Measurements from ENCODE around the gene LRRC52. TPM values are rescaled to one million over a fixed set of nuclear protein-coding genes. Genes with fewer than 3 reads are reported as not detected.

The LRRC52 gene
- total RNA-seq, 1 experiment from 2014 or later, result not detected

GRCh38 chr1:165542647-165543046 is 1.2 kb upstream of the LRRC52 start:
- no peak for DNase-seq
- Histone ChIP-seq H4K20me1 (ENCODE audit: insufficient read depth, low read depth, low read length) (no peaks in the 10 kb centered on the region), H3K27ac (ENCODE audit: low read length) (no peak overlapping the region), H3K9me2 (replicated peaks; ENCODE audit: insufficient read depth, low read length) (no peaks in the 10 kb centered on the region), H3K4me2 (ENCODE audit: low read depth, low read length, poor library complexity, severe bottlenecking) (no peak overlapping the region), H3K4me1 (ENCODE audit: low read length) (no peaks in the 10 kb centered on the region), H3K4me3 (ENCODE audit: low read length) (no peak overlapping the region), H3K27me3 (ENCODE audit: low read length) (no peaks in the 10 kb centered on the region), H3K9ac (ENCODE audit: low read length) (no peak overlapping the region), H3K79me2 (ENCODE audit: low read length) (no peaks in the 10 kb centered on the region), H3K9me3 (ENCODE audit: low read length) (no peaks in the 10 kb centered on the region), H2AFZ (ENCODE audit: low read length) (no peak overlapping the region), H3K36me3 (ENCODE audit: insufficient read depth, low read length) (no peaks in the 10 kb centered on the region)

GRCh38 chr1:165544996-165545395 is 1.2 kb downstream of the LRRC52 start:
- no peak for DNase-seq
- Histone ChIP-seq H4K20me1 (ENCODE audit: insufficient read depth, low read depth, low read length) (no peaks in the 10 kb centered on the region), H3K27ac (ENCODE audit: low read length) (no peak overlapping the region), H3K9me3 (ENCODE audit: low read length) (no peaks in the 10 kb centered on the region), H3K9ac (ENCODE audit: low read length) (no peak overlapping the region), H3K36me3 (ENCODE audit: insufficient read depth, low read length) (no peaks in the 10 kb centered on the region), H3K27me3 (ENCODE audit: low read length) (no peaks in the 10 kb centered on the region), H3K4me1 (ENCODE audit: low read length) (no peaks in the 10 kb centered on the region), H3K79me2 (ENCODE audit: low read length) (no peaks in the 10 kb centered on the region), H3K9me2 (replicated peaks; ENCODE audit: insufficient read depth, low read length) (no peaks in the 10 kb centered on the region), H2AFZ (ENCODE audit: low read length) (no peak overlapping the region), H3K4me3 (ENCODE audit: low read length) (no peak overlapping the region), H3K4me2 (ENCODE audit: low read depth, low read length, poor library complexity, severe bottlenecking) (no peak overlapping the region)

- H3K4me3 ChIP-seq (ENCODE audit: low read length), result no peak overlapping the region
- no peak overlapping the region for H3K27ac ChIP-seq (ENCODE audit: low read length)
- no peaks in the 10 kb centered on the region for H3K9me2 ChIP-seq (replicated peaks; ENCODE audit: insufficient read depth, low read length)
- no peak overlapping the region for H2AFZ ChIP-seq (ENCODE audit: low read length)
- H3K36me3 ChIP-seq (ENCODE audit: insufficient read depth, low read length), result no peaks in the 10 kb centered on the region
- H3K9ac ChIP-seq (ENCODE audit: low read length), result no peak overlapping the region
- H3K4me1 ChIP-seq (ENCODE audit: low read length), result no peaks in the 10 kb centered on the region
- no peaks in the 10 kb centered on the region for H3K27me3 ChIP-seq (ENCODE audit: low read length)
- H3K4me2 ChIP-seq (ENCODE audit: low read depth, low read length, poor library complexity, severe bottlenecking), result no peak overlapping the region
- no peaks in the 10 kb centered on the region for H4K20me1 ChIP-seq (ENCODE audit: insufficient read depth, low read depth, low read length)
- no peaks in the 10 kb centered on the region for H3K9me3 ChIP-seq (ENCODE audit: low read length)
- no peak for DNase-seq
- H3K79me2 ChIP-seq (ENCODE audit: low read length), result no peaks in the 10 kb centered on the region
Measured at GRCh38 chr1:165545974-165546373, 2.2 kb downstream of the LRRC52 start.

- no peak overlapping the region for H3K4me3 ChIP-seq (ENCODE audit: low read length)
- no peaks in the 10 kb centered on the region for H3K36me3 ChIP-seq (ENCODE audit: insufficient read depth, low read length)
- H3K4me1 ChIP-seq (ENCODE audit: low read length), result no peaks in the 10 kb centered on the region
- H4K20me1 ChIP-seq (ENCODE audit: insufficient read depth, low read depth, low read length), result no peaks in the 10 kb centered on the region
- no peak overlapping the region for H3K4me2 ChIP-seq (ENCODE audit: low read depth, low read length, poor library complexity, severe bottlenecking)
- no peaks in the 10 kb centered on the region for H3K9me3 ChIP-seq (ENCODE audit: low read length)
- DNase-seq, result no peak
- H3K79me2 ChIP-seq (ENCODE audit: low read length), result no peaks in the 10 kb centered on the region
- H3K27me3 ChIP-seq (ENCODE audit: low read length), result no peaks in the 10 kb centered on the region
- no peak overlapping the region for H2AFZ ChIP-seq (ENCODE audit: low read length)
- no peaks in the 10 kb centered on the region for H3K9me2 ChIP-seq (replicated peaks; ENCODE audit: insufficient read depth, low read length)
- H3K9ac ChIP-seq (ENCODE audit: low read length), result no peak overlapping the region
- H3K27ac ChIP-seq (ENCODE audit: low read length), result no peak overlapping the region
Measured at GRCh38 chr1:165549973-165550372, 6.2 kb downstream of the LRRC52 start.

GRCh38 chr1:165551469-165551868 is 7.7 kb downstream of the LRRC52 start:
- H3K9me2 ChIP-seq (replicated peaks; ENCODE audit: insufficient read depth, low read length), result no peaks in the 10 kb centered on the region
- no peak overlapping the region for H3K4me2 ChIP-seq (ENCODE audit: low read depth, low read length, poor library complexity, severe bottlenecking)
- H3K4me1 ChIP-seq (ENCODE audit: low read length), result no peaks in the 10 kb centered on the region
- H4K20me1 ChIP-seq (ENCODE audit: insufficient read depth, low read depth, low read length), result no peaks in the 10 kb centered on the region
- H3K27me3 ChIP-seq (ENCODE audit: low read length), result no peaks in the 10 kb centered on the region
- no peak overlapping the region for H3K9ac ChIP-seq (ENCODE audit: low read length)
- no peak for DNase-seq
- no peak overlapping the region for H2AFZ ChIP-seq (ENCODE audit: low read length)
- no peak overlapping the region for H3K27ac ChIP-seq (ENCODE audit: low read length)
- H3K4me3 ChIP-seq (ENCODE audit: low read length), result no peak overlapping the region
- no peaks in the 10 kb centered on the region for H3K36me3 ChIP-seq (ENCODE audit: insufficient read depth, low read length)
- H3K9me3 ChIP-seq (ENCODE audit: low read length), result no peaks in the 10 kb centered on the region
- no peaks in the 10 kb centered on the region for H3K79me2 ChIP-seq (ENCODE audit: low read length)

- no peaks in the 10 kb centered on the region for H4K20me1 ChIP-seq (ENCODE audit: insufficient read depth, low read depth, low read length)
- no peak overlapping the region for H3K27ac ChIP-seq (ENCODE audit: low read length)
- no peaks in the 10 kb centered on the region for H3K9me2 ChIP-seq (replicated peaks; ENCODE audit: insufficient read depth, low read length)
- no peaks in the 10 kb centered on the region for H3K36me3 ChIP-seq (ENCODE audit: insufficient read depth, low read length)
- H2AFZ ChIP-seq (ENCODE audit: low read length), result no peak overlapping the region
- no peak overlapping the region for H3K4me2 ChIP-seq (ENCODE audit: low read depth, low read length, poor library complexity, severe bottlenecking)
- H3K4me1 ChIP-seq (ENCODE audit: low read length), result no peaks in the 10 kb centered on the region
- H3K27me3 ChIP-seq (ENCODE audit: low read length), result peaks cover 2% of the 10 kb centered on the region; the same call in 1 of the 2 replicates
- no peaks in the 10 kb centered on the region for H3K9me3 ChIP-seq (ENCODE audit: low read length)
- H3K4me3 ChIP-seq (ENCODE audit: low read length), result no peak overlapping the region
- no peaks in the 10 kb centered on the region for H3K79me2 ChIP-seq (ENCODE audit: low read length)
- no peak for DNase-seq
- H3K9ac ChIP-seq (ENCODE audit: low read length), result no peak overlapping the region
Measured at GRCh38 chr1:165560883-165561656, 17.3 kb downstream of the LRRC52 start.

- Histone ChIP-seq H3K4me2 (ENCODE audit: low read depth, low read length, poor library complexity, severe bottlenecking) (no peak overlapping the region), H4K20me1 (ENCODE audit: insufficient read depth, low read depth, low read length) (no peaks in the 10 kb centered on the region), H3K27me3 (ENCODE audit: low read length) (peaks cover 2% of the 10 kb centered on the region; the same call in 1 of the 2 replicates), H3K36me3 (ENCODE audit: insufficient read depth, low read length) (no peaks in the 10 kb centered on the region), H3K79me2 (ENCODE audit: low read length) (no peaks in the 10 kb centered on the region), H3K9me3 (ENCODE audit: low read length) (no peaks in the 10 kb centered on the region), H3K9me2 (replicated peaks; ENCODE audit: insufficient read depth, low read length) (no peaks in the 10 kb centered on the region), H3K9ac (ENCODE audit: low read length) (no peak overlapping the region), H3K4me3 (ENCODE audit: low read length) (no peak overlapping the region), H2AFZ (ENCODE audit: low read length) (no peak overlapping the region), H3K27ac (ENCODE audit: low read length) (no peak overlapping the region), H3K4me1 (ENCODE audit: low read length) (no peaks in the 10 kb centered on the region)
- DNase-seq, result no peak
Measured at GRCh38 chr1:165562571-165562970, 18.8 kb downstream of the LRRC52 start.

- DNase-seq, result no peak
Measured at GRCh38 chr1:165563551-165563950, 19.8 kb downstream of the LRRC52 start.

More at GRCh38 chr1:165563551-165563950, 19.8 kb downstream of the LRRC52 start:
- Histone ChIP-seq H3K9ac (ENCODE audit: low read length) (no peak overlapping the region), H3K27ac (ENCODE audit: low read length) (no peak overlapping the region), H3K4me1 (ENCODE audit: low read length) (no peaks in the 10 kb centered on the region), H4K20me1 (ENCODE audit: insufficient read depth, low read depth, low read length) (no peaks in the 10 kb centered on the region), H3K9me3 (ENCODE audit: low read length) (no peaks in the 10 kb centered on the region), H3K4me2 (ENCODE audit: low read depth, low read length, poor library complexity, severe bottlenecking) (no peak overlapping the region), H3K9me2 (replicated peaks; ENCODE audit: insufficient read depth, low read length) (no peaks in the 10 kb centered on the region), H3K79me2 (ENCODE audit: low read length) (no peaks in the 10 kb centered on the region), H3K27me3 (ENCODE audit: low read length) (peaks cover 2% of the 10 kb centered on the region; the same call in 1 of the 2 replicates), H3K4me3 (ENCODE audit: low read length) (no peak overlapping the region), H2AFZ (ENCODE audit: low read length) (no peak overlapping the region), H3K36me3 (ENCODE audit: insufficient read depth, low read length) (no peaks in the 10 kb centered on the region)

Data from Karpas-422 (cell line).